Measurements from ENCODE around the gene ZIM2. TPM values are rescaled to one million over a fixed set of nuclear protein-coding genes. Genes with fewer than 3 reads are reported as not detected.

ZIM2 gene
- total RNA-seq, 4 donors from 2014 or later, result 0.16 to 2.2 (median 1.2) TPM; not detected in 1

- H3K4me1 ChIP-seq, result no peaks in the 10 kb centered on the region
- peaks cover 0 to 11% of the 10 kb centered on the region in 2 donors for H3K9me3 ChIP-seq
- DNase-seq, result no peak
- 64 to 84% methylated on average over 3 to 19 of the region's 19 CpGs for WGBS, 2 donors (ENCODE audit: low coverage in 1 of 2)
- H3K36me3 ChIP-seq, result no peaks in the 10 kb centered on the region
- no peak overlapping the region for H3K27ac ChIP-seq
- in situ Hi-C loops (cut with MboI; ENCODE audit: low pct_ligation_motif_present in 1 of 4, low pct_unique_long_range_greater_than_20kb in 1 of 4, low sequenced_read_pairs in 3 of 4), result no loop called here
- TF ChIP-seq POLR2AphosphoS5 (IDR thresholded peaks at IDR 0.05) (no peak), POLR2A (IDR thresholded peaks at IDR 0.05) (no peak), EP300 (IDR thresholded peaks at IDR 0.05; ENCODE audit: low read depth) (no peak), CTCF (IDR thresholded peaks at IDR 0.05) (no peak)
- intact Hi-C loops (cut with DNase I; ENCODE audit: low total_unique reads), result no loop called here
- H3K27me3 ChIP-seq, result no peaks in the 10 kb centered on the region
- H3K4me3 ChIP-seq, result no peak overlapping the region
Observed at GRCh38 chr19:56877069-56877715, 36.7 kb upstream of the ZIM2 start.

- peaks cover 0 to 11% of the 10 kb centered on the region in 2 donors for H3K9me3 ChIP-seq
Observed at GRCh38 chr19:56875717-56876116, 35.2 kb upstream of the ZIM2 start.

GRCh38 chr19:56874530-56874929 lies 34.0 kb upstream of the ZIM2 start:
- H3K4me1 ChIP-seq, result no peaks in the 10 kb centered on the region
- TF ChIP-seq POLR2AphosphoS5 (IDR thresholded peaks at IDR 0.05) (no peak), CTCF (IDR thresholded peaks at IDR 0.05) (no peak), POLR2A (IDR thresholded peaks at IDR 0.05) (no peak), EP300 (IDR thresholded peaks at IDR 0.05; ENCODE audit: low read depth) (no peak)
- in situ Hi-C loops (cut with MboI; ENCODE audit: low pct_ligation_motif_present in 1 of 4, low pct_unique_long_range_greater_than_20kb in 1 of 4, low sequenced_read_pairs in 3 of 4), result no loop called here
- DNase-seq, result no peak
- intact Hi-C loops (cut with DNase I; ENCODE audit: low total_unique reads), result no loop called here
- peaks cover 0 to 11% of the 10 kb centered on the region in 2 donors for H3K9me3 ChIP-seq
- WGBS, 2 donors (ENCODE audit: low coverage in 1 of 2), result 78 to 87% methylated on average over 3 to 4 of the region's 4 CpGs
- H3K27ac ChIP-seq, result no peak overlapping the region
- H3K27me3 ChIP-seq, result no peaks in the 10 kb centered on the region
- no peaks in the 10 kb centered on the region for H3K36me3 ChIP-seq
- H3K4me3 ChIP-seq, result no peak overlapping the region

More at GRCh38 chr19:56875717-56876116, 35.2 kb upstream of the ZIM2 start:
- no peak for DNase-seq
- 60 to 80% methylated on average over 1 to 3 of the region's 3 CpGs for WGBS, 2 donors (ENCODE audit: low coverage in 1 of 2)
- no peak overlapping the region for H3K4me3 ChIP-seq
- no peak for TF ChIP-seq EP300 (IDR thresholded peaks at IDR 0.05; ENCODE audit: low read depth)
- H3K27ac ChIP-seq, result no peak overlapping the region
- H3K27me3 ChIP-seq, result no peaks in the 10 kb centered on the region
- in situ Hi-C loops (cut with MboI; ENCODE audit: low pct_ligation_motif_present in 1 of 4, low pct_unique_long_range_greater_than_20kb in 1 of 4, low sequenced_read_pairs in 3 of 4) (no loop called here), intact Hi-C loops (cut with DNase I; ENCODE audit: low total_unique reads) (no loop called here)
- H3K4me1 ChIP-seq, result no peaks in the 10 kb centered on the region
- H3K36me3 ChIP-seq, result no peaks in the 10 kb centered on the region

GRCh38 chr19:56873493-56873892 lies 33.0 kb upstream of the ZIM2 start:
- TF ChIP-seq POLR2AphosphoS5 (IDR thresholded peaks at IDR 0.05) (no peak), EP300 (IDR thresholded peaks at IDR 0.05; ENCODE audit: low read depth) (no peak), CTCF (IDR thresholded peaks at IDR 0.05) (no peak), POLR2A (IDR thresholded peaks at IDR 0.05) (no peak)
- in situ Hi-C loops (cut with MboI; ENCODE audit: low pct_ligation_motif_present in 1 of 4, low pct_unique_long_range_greater_than_20kb in 1 of 4, low sequenced_read_pairs in 3 of 4), result no loop called here
- peaks cover 0 to 11% of the 10 kb centered on the region in 2 donors for H3K9me3 ChIP-seq

GRCh38 chr19:56869886-56870285 lies 29.4 kb upstream of the ZIM2 start:
- WGBS, 2 donors (ENCODE audit: low coverage in 1 of 2), result 29 to 70% methylated on average over 1 to 8 of the region's 8 CpGs
- TF ChIP-seq POLR2A (IDR thresholded peaks at IDR 0.05), result no peak
- no peak for TF ChIP-seq POLR2AphosphoS5 (IDR thresholded peaks at IDR 0.05)
- TF ChIP-seq EP300 (IDR thresholded peaks at IDR 0.05; ENCODE audit: low read depth), result no peak
- no peak for TF ChIP-seq CTCF (IDR thresholded peaks at IDR 0.05)
- Histone ChIP-seq H3K27ac (no peak overlapping the region), H3K36me3 (no peaks in the 10 kb centered on the region), H3K9me3 (peaks cover 0 to 9% of the 10 kb centered on the region in 2 donors), H3K27me3 (no peaks in the 10 kb centered on the region), H3K4me1 (no peaks in the 10 kb centered on the region), H3K4me3 (no peak overlapping the region)
- DNase-seq, result no peak
- in situ Hi-C loops (cut with MboI; ENCODE audit: low pct_ligation_motif_present in 1 of 4, low pct_unique_long_range_greater_than_20kb in 1 of 4, low sequenced_read_pairs in 3 of 4) (no loop called here), intact Hi-C loops (cut with DNase I; ENCODE audit: low total_unique reads) (no loop called here)

More at GRCh38 chr19:56873493-56873892, 33.0 kb upstream of the ZIM2 start:
- Histone ChIP-seq H3K36me3 (no peaks in the 10 kb centered on the region), H3K4me1 (no peaks in the 10 kb centered on the region), H3K27me3 (no peaks in the 10 kb centered on the region), H3K4me3 (no peak overlapping the region), H3K27ac (no peak overlapping the region)
- no peak for DNase-seq
- 84% methylated on average over 5 of the region's 5 CpGs; no CpG with 5 or more reads in 1 of the 2 donors for WGBS, 2 donors (ENCODE audit: low coverage in 1 of 2)
- intact Hi-C loops (cut with DNase I; ENCODE audit: low total_unique reads), result no loop called here

All from transverse colon (tissue), 4 donors.